ENCODE measurements around the gene ADH1C. TPM values are rescaled to one million over a fixed set of nuclear protein-coding genes. Genes with fewer than 3 reads are reported as not detected.

Gene ADH1C
- 1 to 10 TPM in 1 of 4 donors, under 1 TPM in 2, not detected in 1; 0.36 to 1.6 (median 0.64) TPM for total RNA-seq

GRCh38 chr4:99352602-99353537, at the start of gene ADH1C:
TSS of gene ADH1C (minus strand) at chr4:99352746. CDS start at chr4:99352675, 71 bp downstream.
- Histone ChIP-seq H3K27ac (no peak within 1 kb of the TSS), H3K27me3 (no peaks in the 10 kb centered on the region), H3K36me3 (no peaks in the 10 kb centered on the region), H3K4me3 (no peak within 1 kb of the TSS), H3K9me3 (no peaks in the 10 kb centered on the region), H3K4me1 (no peaks in the 10 kb centered on the region)
- TF ChIP-seq CTCF (IDR thresholded peaks at IDR 0.05) (no peak), EP300 (IDR thresholded peaks at IDR 0.05) (no peak), POLR2A (IDR thresholded peaks at IDR 0.05) (no peak), POLR2AphosphoS5 (IDR thresholded peaks at IDR 0.05) (no peak)
- 61% methylated on average over 10 of the region's 10 CpGs for WGBS
- no peak for DNase-seq (ENCODE audit: low spot score in 2 of 2)

- no peak for TF ChIP-seq EP300 (IDR thresholded peaks at IDR 0.05)
- no peak for TF ChIP-seq POLR2AphosphoS5 (IDR thresholded peaks at IDR 0.05)
- no peak for TF ChIP-seq POLR2A (IDR thresholded peaks at IDR 0.05)
- no peak for TF ChIP-seq CTCF (IDR thresholded peaks at IDR 0.05)
- H3K27ac ChIP-seq, result no peak overlapping the region
Observed at GRCh38 chr4:99400831-99401230, 48.3 kb upstream of the ADH1C start.

GRCh38 chr4:99399017-99399416, 46.5 kb upstream of the ADH1C start:
- H3K36me3 ChIP-seq, result no peaks in the 10 kb centered on the region
- no peak overlapping the region for H3K27ac ChIP-seq
- H3K27me3 ChIP-seq, result no peaks in the 10 kb centered on the region
- WGBS, result 47% methylated on average over 1 of the region's 1 CpG
- no peak overlapping the region for H3K4me3 ChIP-seq
- no peaks in the 10 kb centered on the region for H3K9me3 ChIP-seq
- DNase-seq (ENCODE audit: low spot score in 2 of 2), result no peak
- H3K4me1 ChIP-seq, result peaks cover 4% of the 10 kb centered on the region
- no peak for TF ChIP-seq EP300 (IDR thresholded peaks at IDR 0.05)
- no peak for TF ChIP-seq POLR2A (IDR thresholded peaks at IDR 0.05)
- no peak for TF ChIP-seq CTCF (IDR thresholded peaks at IDR 0.05)
- no peak for TF ChIP-seq POLR2AphosphoS5 (IDR thresholded peaks at IDR 0.05)

More at GRCh38 chr4:99400831-99401230, 48.3 kb upstream of the ADH1C start:
- Histone ChIP-seq H3K36me3 (no peaks in the 10 kb centered on the region), H3K4me3 (no peak overlapping the region), H3K9me3 (no peaks in the 10 kb centered on the region), H3K4me1 (peaks cover 18% of the 10 kb centered on the region), H3K27me3 (no peaks in the 10 kb centered on the region)
- no peak for DNase-seq (ENCODE audit: low spot score in 2 of 2)

GRCh38 chr4:99395595-99396364, 43.2 kb upstream of the ADH1C start:
- no peak for DNase-seq (ENCODE audit: low spot score in 2 of 2)
- no peak overlapping the region for H3K4me3 ChIP-seq
- H3K27ac ChIP-seq, result no peak overlapping the region
- no peaks in the 10 kb centered on the region for H3K9me3 ChIP-seq
- no peaks in the 10 kb centered on the region for H3K27me3 ChIP-seq
- no peaks in the 10 kb centered on the region for H3K4me1 ChIP-seq
- 80% methylated on average over 3 of the region's 3 CpGs for WGBS
- TF ChIP-seq POLR2A (IDR thresholded peaks at IDR 0.05) (no peak), EP300 (IDR thresholded peaks at IDR 0.05) (no peak), CTCF (IDR thresholded peaks at IDR 0.05) (no peak), POLR2AphosphoS5 (IDR thresholded peaks at IDR 0.05) (no peak)
- no peaks in the 10 kb centered on the region for H3K36me3 ChIP-seq

GRCh38 chr4:99394896-99395295, 42.4 kb upstream of the ADH1C start:
- Histone ChIP-seq H3K27ac (no peak overlapping the region), H3K27me3 (no peaks in the 10 kb centered on the region), H3K4me3 (no peak overlapping the region), H3K36me3 (no peaks in the 10 kb centered on the region), H3K4me1 (no peaks in the 10 kb centered on the region), H3K9me3 (no peaks in the 10 kb centered on the region)
- DNase-seq (ENCODE audit: low spot score in 2 of 2), result no peak
- TF ChIP-seq POLR2AphosphoS5 (IDR thresholded peaks at IDR 0.05) (no peak), CTCF (IDR thresholded peaks at IDR 0.05) (no peak), POLR2A (IDR thresholded peaks at IDR 0.05) (no peak), EP300 (IDR thresholded peaks at IDR 0.05) (no peak)
